ENCODE data around the gene OR52N2. TPM values are rescaled to one million over a fixed set of nuclear protein-coding genes. Genes with fewer than 3 reads are reported as not detected.
A peak's percentile ranks its signal among the peaks of the same experiment; 100 is the strongest.

OR52N2 gene
- total RNA-seq, 1 experiment from 2014 or later: not detected

DNA sequence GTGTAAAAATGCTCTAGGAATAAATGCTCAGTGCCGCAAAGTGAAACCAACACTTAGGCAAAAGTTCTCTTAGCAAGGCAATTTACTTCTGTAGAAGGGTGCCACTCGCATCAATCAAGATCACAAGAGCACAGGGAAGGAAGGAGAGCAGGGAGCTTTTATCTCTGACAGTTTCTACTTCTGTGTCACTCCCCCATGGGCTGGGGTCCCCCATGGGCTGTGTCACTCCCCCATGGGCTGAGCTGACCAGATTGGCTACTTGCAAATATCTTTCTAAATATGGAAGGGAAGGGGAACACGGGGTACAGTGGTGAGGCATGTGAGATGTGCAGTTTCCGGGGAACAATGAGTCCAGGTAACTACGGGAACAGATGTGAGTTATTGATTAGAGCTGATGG lies 397 bp downstream of the OR52N2 start:
- Histone ChIP-seq H3K4me3 (ENCODE audit: low read depth in 2 of 2, low read length in 2 of 2) (peak overlapping the region; percentile 42 to 69), H3K27ac (ENCODE audit: low read length) (no peak overlapping the region), H3K36me3 (ENCODE audit: control insufficient read depth, insufficient read depth, low read length) (no peaks in the 10 kb centered on the region), H3K4me1 (ENCODE audit: control insufficient read depth, insufficient read depth, low read length) (peaks cover 7% of the 10 kb centered on the region), H3K27me3 (ENCODE audit: control insufficient read depth, insufficient read depth, low read length) (peaks cover 11% of the 10 kb centered on the region; the same call in 1 of the 2 replicates), H3K9me3 (ENCODE audit: control insufficient read depth, insufficient read depth, low read depth, low read length) (no peaks in the 10 kb centered on the region)
- no peak for DNase-seq (ENCODE audit: low read depth, low spot score)
- intact Hi-C loops (cut with micrococcal nuclease; ENCODE audit: unreplicated experiment): loop anchor here (2.0 to 5.0 kb wide), 6 partner anchors 208 to 1182 kb away; partner anchors contain the start of gene OR51M1
- no peak for TF ChIP-seq CTCF (IDR thresholded peaks at IDR 0.05)
- no peak for TF ChIP-seq TCF7L2 (IDR thresholded peaks at IDR 0.05; ENCODE audit: low read depth, low read length)
- TF ChIP-seq, protein P1, sequence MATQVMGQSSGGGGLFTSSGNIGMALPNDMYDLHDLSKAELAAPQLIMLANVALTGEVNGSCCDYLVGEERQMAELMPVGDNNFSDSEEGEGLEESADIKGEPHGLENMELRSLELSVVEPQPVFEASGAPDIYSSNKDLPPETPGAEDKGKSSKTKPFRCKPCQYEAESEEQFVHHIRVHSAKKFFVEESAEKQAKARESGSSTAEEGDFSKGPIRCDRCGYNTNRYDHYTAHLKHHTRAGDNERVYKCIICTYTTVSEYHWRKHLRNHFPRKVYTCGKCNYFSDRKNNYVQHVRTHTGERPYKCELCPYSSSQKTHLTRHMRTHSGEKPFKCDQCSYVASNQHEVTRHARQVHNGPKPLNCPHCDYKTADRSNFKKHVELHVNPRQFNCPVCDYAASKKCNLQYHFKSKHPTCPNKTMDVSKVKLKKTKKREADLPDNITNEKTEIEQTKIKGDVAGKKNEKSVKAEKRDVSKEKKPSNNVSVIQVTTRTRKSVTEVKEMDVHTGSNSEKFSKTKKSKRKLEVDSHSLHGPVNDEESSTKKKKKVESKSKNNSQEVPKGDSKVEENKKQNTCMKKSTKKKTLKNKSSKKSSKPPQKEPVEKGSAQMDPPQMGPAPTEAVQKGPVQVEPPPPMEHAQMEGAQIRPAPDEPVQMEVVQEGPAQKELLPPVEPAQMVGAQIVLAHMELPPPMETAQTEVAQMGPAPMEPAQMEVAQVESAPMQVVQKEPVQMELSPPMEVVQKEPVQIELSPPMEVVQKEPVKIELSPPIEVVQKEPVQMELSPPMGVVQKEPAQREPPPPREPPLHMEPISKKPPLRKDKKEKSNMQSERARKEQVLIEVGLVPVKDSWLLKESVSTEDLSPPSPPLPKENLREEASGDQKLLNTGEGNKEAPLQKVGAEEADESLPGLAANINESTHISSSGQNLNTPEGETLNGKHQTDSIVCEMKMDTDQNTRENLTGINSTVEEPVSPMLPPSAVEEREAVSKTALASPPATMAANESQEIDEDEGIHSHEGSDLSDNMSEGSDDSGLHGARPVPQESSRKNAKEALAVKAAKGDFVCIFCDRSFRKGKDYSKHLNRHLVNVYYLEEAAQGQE (IDR thresholded peaks at IDR 0.05; ENCODE audit: insufficient read depth in 1 of 2, low read depth in 2 of 2, low read length in 1 of 2): no peak
- TF ChIP-seq POLR2AphosphoS5 (IDR thresholded peaks at IDR 0.05; ENCODE audit: low read depth, low read length): no peak
- no peak for TF ChIP-seq SIN3A (IDR thresholded peaks at IDR 0.05; ENCODE audit: borderline replicate concordance, insufficient read depth, low read depth, low read length)
- ATAC-seq: peak; percentile 64
- in situ Hi-C loops (cut with HindIII; ENCODE audit: low pct_unique_long_range_greater_than_20kb, low sequenced_read_pairs): no loop called here
- ChIA-PET POLR2A (no interaction called here), CTCF (interaction anchor here (1.4 kb wide), 1 partner anchor 82 kb away, joined by 4 read pairs; no protein-coding TSS in a partner anchor)
- no TSS peak for BruUV-seq (replicated peaks)

- ATAC-seq: no peak
- in situ Hi-C loops (cut with HindIII; ENCODE audit: low pct_unique_long_range_greater_than_20kb, low sequenced_read_pairs): no loop called here
These were observed 1.4 kb downstream of the OR52N2 start for GRCh38 chr11:5809905-5810795.

More at GRCh38 chr11:5809905-5810795, 1.4 kb downstream of the OR52N2 start:
- no peak for TF ChIP-seq POLR2AphosphoS5 (IDR thresholded peaks at IDR 0.05; ENCODE audit: low read depth, low read length)
- TF ChIP-seq TCF7L2 (IDR thresholded peaks at IDR 0.05; ENCODE audit: low read depth, low read length): no peak
- TF ChIP-seq, protein P1 (IDR thresholded peaks at IDR 0.05; ENCODE audit: insufficient read depth in 1 of 2, low read depth in 2 of 2, low read length in 1 of 2): no peak
- TF ChIP-seq SIN3A (IDR thresholded peaks at IDR 0.05; ENCODE audit: borderline replicate concordance, insufficient read depth, low read depth, low read length): no peak
- no peak for TF ChIP-seq CTCF (IDR thresholded peaks at IDR 0.05)
- no TSS peak for BruUV-seq (replicated peaks)
- H3K27ac ChIP-seq (ENCODE audit: low read length): no peak overlapping the region
- no peak for DNase-seq (ENCODE audit: low read depth, low spot score)
- no peaks in the 10 kb centered on the region for H3K36me3 ChIP-seq (ENCODE audit: control insufficient read depth, insufficient read depth, low read length)
- CTCF ChIA-PET: interaction anchor here (1.4 kb wide), 1 partner anchor 81 kb away, joined by 4 read pairs; no protein-coding TSS in a partner anchor
- peaks cover 11% of the 10 kb centered on the region; the same call in 1 of the 2 replicates for H3K27me3 ChIP-seq (ENCODE audit: control insufficient read depth, insufficient read depth, low read length)
- intact Hi-C loops (cut with micrococcal nuclease; ENCODE audit: unreplicated experiment): loop anchor here (2.0 to 5.0 kb wide), 6 partner anchors 209 to 1183 kb away; partner anchors contain the start of gene OR51M1
- no peak overlapping the region for H3K4me3 ChIP-seq (ENCODE audit: low read depth in 2 of 2, low read length in 2 of 2)
- POLR2A ChIA-PET: no interaction called here
- no peaks in the 10 kb centered on the region for H3K9me3 ChIP-seq (ENCODE audit: control insufficient read depth, insufficient read depth, low read depth, low read length)
- peaks cover 7% of the 10 kb centered on the region for H3K4me1 ChIP-seq (ENCODE audit: control insufficient read depth, insufficient read depth, low read length)
